GM18870 (cell line): ENCODE data around the gene PLEKHG1.

Experiments used
- ATAC-seq: cut with Tn5 transposase; IDR thresholded peaks from one replicate; pipeline ENCODE4 v1.9.1; 2021; ENCODE audit warnings: moderate library complexity; ENCODE audit not compliant: unreplicated experiment

The PLEKHG1 gene

DNA sequence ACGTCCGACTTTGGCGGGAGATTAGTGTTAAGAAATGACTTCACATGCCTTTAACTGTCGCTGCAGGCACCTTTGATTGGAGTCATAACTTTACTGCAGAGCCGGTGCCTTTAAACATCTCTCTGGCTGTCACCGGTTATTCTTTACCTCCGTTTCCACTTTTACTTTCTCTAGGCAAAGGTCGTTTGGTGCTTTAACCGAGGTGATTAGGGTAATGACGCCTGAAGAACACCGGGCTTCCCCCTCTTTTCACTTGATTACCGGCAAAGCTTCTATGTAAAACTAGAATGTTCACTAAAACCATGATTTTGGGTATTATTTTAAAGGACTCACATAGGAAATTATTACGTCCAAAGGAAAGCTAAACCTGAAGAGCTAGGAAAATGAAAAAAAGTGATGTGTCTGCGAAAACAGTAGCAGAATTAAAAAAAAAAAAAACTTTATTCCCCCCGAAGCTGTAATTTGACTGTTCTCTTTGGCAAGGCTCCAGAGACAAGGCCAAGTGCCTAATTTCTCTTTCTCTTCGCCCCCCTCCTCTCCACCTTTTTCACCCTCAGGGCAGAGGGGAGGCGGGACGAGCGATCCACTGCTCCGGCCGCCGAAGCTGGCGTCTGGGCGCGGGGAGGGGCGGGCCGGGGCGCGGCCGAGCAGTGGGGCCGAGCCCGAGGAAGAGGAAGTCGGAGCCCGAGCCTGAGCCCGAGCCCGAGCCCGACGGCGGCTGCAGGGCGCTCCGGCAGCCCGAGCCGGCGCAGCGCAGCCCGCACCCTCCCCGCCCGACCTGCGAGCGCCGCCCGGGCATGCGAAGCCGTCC, at the start of gene PLEKHG1:
Gene PLEKHG1 (plus strand): TSS at position 687 of the 811 bp plus-strand sequence. CDS start 133,797 bp downstream, outside the sequence.
- peak; percentile 38 for ATAC-seq

- no peak for ATAC-seq
Observed at GRCh38 chr6:150550244-150550643, 49.4 kb upstream of the PLEKHG1 start.

GRCh38 chr6:150557043-150557599, 42.6 kb upstream of the PLEKHG1 start:
- ATAC-seq = no peak

DNA sequence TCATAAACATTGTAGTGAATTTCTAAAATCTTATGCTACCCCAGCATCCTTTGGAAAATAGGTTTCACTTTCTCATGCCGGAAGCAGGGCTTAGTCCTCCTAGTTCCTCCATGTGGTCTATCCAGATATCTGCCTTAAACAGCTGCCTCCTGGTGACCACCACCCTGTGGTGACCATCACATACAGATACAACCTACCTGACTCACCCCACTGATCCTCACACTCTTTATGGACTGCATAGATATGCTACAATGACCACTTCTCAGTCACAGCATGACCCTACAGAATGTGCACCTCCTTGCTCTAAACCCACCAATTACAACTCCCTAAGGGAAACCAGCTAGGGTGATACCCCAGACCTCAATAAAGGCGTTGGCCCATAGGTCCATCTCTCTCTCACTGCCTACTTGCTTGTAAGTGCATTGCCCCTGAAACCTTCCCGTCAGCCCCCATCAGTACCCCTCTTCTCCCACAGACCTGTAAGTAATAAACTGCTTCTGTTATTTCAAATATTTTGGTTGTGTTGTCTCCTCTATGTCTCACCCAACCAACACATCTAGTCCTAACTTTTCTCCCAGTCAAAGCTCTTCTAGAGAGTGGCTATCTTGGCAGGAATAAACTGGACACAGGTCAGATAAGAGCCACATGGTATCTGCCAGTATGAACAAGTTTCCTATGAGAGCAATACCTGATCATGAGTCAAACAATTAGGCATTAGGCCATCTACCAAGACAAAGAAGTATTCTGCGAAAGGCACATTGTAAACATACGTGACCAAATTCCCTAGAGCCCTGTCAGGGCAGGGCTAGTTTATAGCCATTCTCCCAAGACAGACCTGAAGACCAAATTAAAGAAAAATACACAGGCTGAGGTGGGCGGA, 39.4 kb upstream of the PLEKHG1 start:
- no peak for ATAC-seq

GRCh38 chr6:150560884-150561219, 38.8 kb upstream of the PLEKHG1 start:
- no peak for ATAC-seq

DNA sequence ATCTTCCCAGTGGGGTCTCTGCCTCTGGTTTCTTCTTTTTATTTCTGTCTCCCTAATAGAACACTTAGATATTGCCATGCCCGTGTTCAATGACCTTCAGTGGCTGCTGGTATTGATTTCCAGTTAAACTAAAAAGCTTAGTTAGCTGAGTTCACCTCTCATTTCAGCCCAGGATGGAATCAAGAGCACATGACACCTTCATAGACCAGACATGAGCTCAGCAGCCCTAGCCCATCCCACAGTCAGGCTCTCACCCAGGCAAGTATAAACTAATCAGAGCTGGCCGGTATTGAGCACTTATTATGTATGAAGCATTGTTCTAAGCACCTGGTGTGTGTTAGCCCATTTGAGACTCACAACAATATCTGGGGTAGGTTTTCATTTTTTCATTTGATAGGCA, 33.7 kb upstream of the PLEKHG1 start:
- no peak for ATAC-seq

DNA sequence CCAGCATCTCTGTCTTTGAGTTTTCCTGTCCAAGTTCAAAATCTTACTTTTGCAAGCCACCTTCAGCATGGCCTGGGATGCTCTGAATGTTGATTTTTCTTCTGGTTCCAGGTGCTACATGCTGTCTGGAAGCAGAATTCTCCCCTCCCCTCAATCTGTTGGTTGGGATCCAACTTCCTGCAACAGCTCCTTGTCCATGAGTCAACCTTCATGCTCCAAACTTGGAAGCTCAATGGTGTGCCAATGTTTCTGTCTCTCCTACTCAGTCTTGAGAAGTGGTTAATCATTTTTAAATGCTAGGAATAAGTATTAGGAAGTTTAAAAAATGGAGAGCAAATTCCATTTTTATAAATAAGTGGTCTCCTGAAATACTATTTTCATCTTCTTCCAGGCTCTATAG, 33.2 kb upstream of the PLEKHG1 start:
- ATAC-seq = no peak

DNA sequence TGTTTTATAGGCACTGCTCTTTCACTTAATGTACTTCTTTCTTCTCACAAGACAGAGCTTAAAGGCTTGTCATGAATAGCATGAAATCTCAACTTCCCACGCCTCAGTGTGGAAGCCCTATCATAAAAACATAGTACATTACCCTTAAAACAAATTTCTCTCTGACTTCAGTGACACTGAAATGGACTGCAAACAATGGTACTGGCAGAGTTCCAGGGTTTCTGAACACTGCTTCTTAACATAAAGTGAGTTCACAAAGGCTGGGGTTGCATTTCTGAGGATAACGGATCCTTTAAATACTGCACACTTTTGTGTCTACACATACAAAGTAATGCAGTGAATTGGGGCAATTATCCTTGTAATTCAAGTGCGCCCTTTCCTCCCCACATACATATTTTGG, 32.3 kb upstream of the PLEKHG1 start:
- ATAC-seq = no peak

DNA sequence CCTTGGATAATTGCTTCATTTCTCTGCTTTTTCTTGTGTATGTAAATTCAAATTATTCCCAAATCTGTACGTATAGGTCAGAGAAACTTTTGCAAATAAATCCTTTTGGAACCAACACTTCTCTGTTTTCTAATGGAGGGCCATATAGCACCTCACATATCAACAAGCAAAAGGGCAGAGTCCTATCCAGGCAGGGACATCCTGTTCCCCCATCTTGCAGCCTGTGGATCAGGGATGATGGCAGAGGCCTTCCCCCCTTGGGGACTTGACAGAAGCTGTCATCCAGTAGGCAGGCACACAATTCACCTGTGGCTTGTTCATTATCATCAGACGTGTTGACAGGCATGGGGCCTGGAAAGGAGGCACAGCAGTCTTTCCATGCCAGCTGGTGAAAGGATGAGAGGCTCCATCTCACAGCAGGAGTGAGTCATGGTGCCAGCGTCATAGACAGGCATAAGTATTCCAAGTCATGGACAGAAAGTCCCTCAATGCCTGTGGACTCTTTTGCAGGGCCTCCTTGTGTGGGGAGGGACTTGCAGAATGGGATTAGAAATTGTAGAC, 31.8 kb upstream of the PLEKHG1 start:
- no peak for ATAC-seq

GRCh38 chr6:150568560-150568959, 31.1 kb upstream of the PLEKHG1 start:
- ATAC-seq = no peak

- ATAC-seq = no peak
Observed at GRCh38 chr6:150569161-150569560, 30.5 kb upstream of the PLEKHG1 start.

DNA sequence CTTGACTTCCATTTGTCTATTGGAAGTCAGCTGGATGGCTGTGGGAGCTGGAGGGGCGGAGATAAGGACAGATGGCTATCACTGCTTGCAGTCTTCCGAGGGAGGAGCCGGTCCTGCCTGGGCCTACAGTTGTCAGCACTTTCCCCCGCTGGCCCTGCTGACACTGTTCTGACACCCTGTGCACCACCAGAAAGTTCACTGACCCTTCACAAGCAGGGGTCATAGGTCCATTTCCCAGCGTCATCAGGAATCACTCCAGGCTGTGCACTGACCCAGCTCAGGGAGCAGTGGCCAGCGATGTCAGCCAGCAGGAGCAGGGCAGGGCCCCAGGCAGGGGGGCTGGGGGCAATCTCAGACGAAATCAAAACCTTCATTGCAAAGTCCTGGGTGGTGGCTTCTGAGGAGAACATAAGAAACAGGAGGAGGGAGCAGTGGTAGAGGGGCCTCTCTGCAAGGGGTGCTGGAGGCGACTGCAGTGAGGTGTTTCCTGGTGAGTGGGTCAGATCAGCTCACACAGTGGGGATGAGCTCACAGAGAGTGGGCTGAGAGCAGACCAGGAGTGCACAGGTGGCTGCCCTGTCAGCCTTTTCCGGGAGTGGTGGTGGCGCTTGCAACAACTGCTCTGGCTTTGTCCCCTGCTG, 26.5 kb upstream of the PLEKHG1 start:
- ATAC-seq = no peak

DNA sequence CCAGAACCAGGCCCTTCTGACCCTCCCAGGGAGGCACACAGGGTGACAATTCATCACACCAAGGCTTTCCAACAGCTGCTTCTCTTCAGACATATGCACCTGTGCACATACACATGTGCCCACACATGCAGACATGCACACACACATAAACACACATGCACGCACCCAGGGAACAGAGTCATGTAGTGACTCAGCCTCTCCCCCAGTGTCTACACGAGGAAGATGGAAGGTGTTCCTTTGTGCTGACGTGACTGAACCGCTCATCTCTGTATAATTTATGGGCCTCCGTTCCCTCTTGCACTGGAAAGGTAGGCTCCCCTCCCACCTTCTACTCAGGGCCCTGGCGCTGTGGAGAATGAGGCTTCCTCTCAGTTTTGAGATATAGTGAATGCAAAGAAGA, 23.8 kb upstream of the PLEKHG1 start:
- ATAC-seq = no peak

- no peak for ATAC-seq
Observed at GRCh38 chr6:150576651-150577226, 22.9 kb upstream of the PLEKHG1 start.

GRCh38 chr6:150579611-150580010, 20.1 kb upstream of the PLEKHG1 start:
- ATAC-seq = no peak

DNA sequence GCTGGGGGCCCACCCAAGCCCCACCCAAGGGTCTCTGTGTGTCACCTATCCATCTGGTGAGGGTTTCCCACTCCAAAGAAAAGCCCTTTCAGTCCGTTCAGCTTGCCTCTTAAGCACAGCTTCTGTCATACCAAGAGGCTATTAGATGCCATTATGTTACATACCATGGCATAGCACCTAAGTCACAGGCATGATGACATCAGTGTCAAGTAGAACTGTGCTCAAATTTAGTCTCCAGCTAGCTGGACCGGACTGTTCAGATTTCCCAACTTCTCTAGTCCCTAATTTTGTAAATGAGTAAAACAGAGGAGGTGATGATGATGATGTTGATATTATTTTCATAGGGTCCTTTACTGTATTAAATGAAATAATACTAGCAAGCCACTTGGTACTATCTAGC, 19.2 kb upstream of the PLEKHG1 start:
- ATAC-seq = no peak

DNA sequence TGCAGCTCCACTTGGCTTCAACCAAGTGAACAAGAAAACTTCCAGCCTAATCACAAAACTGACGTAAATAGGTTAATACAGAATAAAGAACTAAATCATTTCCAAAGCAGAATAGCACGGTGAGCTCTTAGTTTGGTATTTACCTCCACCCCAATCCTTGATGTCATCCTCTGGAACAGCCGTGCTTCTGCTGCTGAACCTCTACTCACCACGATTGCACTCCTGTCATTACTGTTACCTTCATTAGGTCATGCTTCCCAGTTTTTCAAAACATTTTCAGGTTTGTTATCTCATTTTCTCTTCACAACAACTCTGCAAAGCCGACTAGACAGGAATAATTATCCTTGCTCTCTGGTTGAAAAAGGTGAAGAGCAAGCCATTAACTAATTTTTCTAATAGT, 15.6 kb upstream of the PLEKHG1 start:
- ATAC-seq = no peak

DNA sequence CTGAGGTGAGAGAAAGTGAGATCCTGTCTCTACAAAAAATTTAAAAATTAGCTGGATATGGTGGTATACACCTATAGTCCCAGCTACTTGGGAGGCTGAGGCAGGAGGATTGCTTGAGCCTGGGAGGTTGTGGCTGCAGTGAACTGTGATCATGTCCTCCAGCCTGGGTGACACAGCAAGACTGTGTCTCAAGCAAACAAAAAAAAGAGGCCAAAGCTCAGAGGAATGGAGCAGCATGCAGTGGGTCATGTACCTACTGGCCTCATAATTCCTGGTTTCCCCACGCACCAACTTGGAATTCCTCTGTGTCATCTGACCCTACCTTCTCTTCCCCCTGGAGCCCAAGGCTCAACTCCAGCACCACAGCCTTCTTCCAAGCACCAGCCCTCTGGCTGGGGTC, 15.1 kb upstream of the PLEKHG1 start:
- no peak for ATAC-seq

GRCh38 chr6:150586850-150587359, 12.8 kb upstream of the PLEKHG1 start:
- no peak for ATAC-seq

GRCh38 chr6:150587637-150588036, 12.0 kb upstream of the PLEKHG1 start:
- no peak for ATAC-seq
